HuH-7.5 (cell line): ENCODE results near the gene ATP1B3.
"Not testable (repeated sequence)": the region's sequence is repeated elsewhere in the genome, so short reads cannot be mapped to it uniquely, and the experiment has no call there.

Source experiments
- DNase-seq: peaks from one replicate; pipeline ENCODE4 v3.0.0; 2011; ENCODE audit warnings: low spot score

Gene ATP1B3

GRCh38 chr3:141876381-141876890 is at the start of gene ATP1B3:
Gene ATP1B3 (plus strand): TSS chr3:141876643. CDS start chr3:141876802, 159 bp downstream.
- DNase-seq: peak; percentile 68

DNA sequence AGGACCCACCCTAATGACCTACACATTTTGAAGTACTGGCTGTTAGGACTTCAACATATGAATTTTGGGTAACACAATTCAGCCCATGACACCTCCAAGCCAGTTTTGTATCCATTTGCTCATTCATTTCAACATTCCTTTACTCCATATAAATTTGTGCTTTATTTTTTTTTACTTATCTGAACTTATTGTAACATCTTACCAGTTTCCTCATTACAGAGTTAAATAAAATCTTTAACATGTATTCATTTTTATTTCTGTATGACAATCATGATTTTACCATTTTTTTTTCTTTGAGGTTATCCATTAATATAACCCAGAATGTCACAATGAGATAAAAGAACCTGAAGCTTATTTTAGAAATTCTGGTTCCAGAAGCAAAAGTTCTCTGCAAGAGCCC is 48.0 kb upstream of the ATP1B3 start:
- DNase-seq: no peak

DNA sequence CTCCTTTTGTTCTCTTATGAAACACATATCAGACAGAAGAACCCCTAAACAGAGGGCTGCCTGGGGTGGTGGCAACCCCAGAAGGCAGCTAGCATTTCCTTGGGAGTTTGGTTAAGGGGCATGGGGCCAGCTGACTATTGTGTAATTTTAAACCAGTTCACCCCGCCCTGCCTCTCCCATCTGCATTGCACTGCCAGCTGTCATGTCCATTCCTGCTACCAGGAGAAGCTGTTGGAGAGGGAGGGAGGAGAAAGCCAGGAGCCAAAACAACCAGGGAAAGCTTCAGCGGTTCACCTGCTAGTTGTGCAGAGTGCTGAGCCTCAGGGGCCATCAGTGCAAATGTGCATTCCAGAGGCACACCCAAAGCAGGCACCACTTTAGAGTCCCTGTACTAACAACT is 47.6 kb upstream of the ATP1B3 start:
- DNase-seq: peak; percentile 10

DNA sequence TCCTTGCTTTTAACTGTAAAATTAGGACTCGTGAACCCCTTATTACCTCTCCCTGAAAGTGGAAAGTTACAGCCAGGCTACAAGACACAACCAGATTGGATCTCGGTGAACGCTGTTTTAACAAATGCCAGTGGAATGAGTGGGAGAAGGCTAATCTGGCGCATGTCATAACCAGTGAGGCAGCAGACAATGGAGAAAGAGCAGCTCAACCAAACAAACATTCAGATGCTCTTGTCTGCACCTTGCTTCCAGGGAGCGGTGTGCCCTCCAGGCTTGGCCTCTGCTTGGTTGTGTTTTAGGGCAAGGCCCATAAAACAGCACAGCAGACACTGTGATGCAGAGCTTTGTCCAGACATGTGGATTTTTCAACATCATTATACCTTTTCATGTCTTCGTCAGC is 45.9 kb upstream of the ATP1B3 start:
- DNase-seq: no peak

- no peak for DNase-seq
Observed at GRCh38 chr3:141834292-141834691, 42.2 kb upstream of the ATP1B3 start.

GRCh38 chr3:141835557-141836229 is 40.8 kb upstream of the ATP1B3 start:
- no peak for DNase-seq

DNA sequence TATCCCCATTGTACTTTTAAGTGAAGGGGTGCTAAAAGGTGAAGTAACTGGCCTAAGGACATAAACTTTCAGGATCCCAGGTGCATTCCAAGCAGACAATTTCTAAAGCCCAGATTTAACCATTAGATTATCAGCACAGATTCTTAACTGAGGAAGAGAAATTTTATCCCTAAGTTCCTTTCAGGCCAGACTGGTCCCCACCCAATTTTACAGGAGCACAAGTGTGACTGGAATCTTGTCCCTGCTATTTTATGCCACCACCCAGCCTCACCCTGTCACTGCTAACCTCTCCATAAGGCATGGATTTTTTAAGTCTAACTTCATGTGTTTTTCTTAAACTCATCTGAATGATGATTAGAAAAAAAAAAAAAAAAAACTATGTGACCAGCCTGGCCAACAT is 37.1 kb upstream of the ATP1B3 start:
- no peak for DNase-seq

- DNase-seq: no peak
Observed at GRCh38 chr3:141840737-141841544, 35.5 kb upstream of the ATP1B3 start.

GRCh38 chr3:141844108-141844507 is 32.3 kb upstream of the ATP1B3 start:
- DNase-seq: no peak

DNA sequence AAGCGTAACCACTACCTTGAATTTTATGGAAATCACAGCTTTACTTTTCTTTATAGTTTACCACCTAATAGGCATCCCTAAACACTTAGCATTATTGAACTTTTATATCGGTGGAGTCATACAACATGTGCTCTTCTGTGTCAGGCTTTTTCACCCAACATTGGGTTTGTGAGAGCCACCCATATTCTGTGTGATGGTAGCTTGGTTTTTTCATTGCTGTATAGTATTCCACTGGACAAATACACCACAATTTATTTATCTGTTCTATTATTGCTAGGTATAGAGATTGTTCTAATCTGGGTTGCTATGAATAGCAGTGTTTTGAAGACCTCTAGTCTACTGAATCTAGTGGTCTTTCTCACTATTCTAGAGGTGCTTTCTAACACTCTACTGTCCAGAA is 31.6 kb upstream of the ATP1B3 start:
- no peak for DNase-seq

GRCh38 chr3:141845407-141846049 is 30.9 kb upstream of the ATP1B3 start:
- DNase-seq: peak; percentile 23

GRCh38 chr3:141846050-141846433 is 30.4 kb upstream of the ATP1B3 start:
- no peak for DNase-seq

DNA sequence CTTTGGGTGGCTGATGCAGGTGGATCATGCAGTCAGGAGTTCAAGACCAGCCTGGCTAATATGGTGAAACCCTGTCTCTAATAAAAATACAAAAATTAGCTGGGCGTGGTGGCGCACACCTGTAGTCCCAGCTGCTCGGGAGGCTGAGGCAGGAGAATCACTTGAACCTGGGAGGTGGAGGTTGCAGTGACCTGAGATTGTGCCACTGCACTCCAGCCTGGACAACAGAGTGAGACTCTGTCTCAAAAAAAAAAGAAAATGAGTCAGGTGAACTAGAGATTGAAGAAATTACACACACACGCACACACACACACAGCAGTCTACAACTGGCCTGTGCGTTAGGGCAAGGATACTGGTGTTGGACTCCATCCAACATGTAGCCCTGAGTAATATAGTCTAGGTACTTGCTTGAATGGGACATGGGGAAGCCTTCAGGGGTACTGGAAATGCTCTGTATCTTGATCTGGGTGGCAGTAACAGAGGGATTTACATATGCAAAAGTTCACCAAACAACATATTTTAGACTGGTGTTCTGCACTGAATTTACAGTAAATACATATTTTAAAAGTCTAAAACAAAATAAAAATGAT is 28.2 kb upstream of the ATP1B3 start:
- DNase-seq: not testable (repeated sequence)

DNA sequence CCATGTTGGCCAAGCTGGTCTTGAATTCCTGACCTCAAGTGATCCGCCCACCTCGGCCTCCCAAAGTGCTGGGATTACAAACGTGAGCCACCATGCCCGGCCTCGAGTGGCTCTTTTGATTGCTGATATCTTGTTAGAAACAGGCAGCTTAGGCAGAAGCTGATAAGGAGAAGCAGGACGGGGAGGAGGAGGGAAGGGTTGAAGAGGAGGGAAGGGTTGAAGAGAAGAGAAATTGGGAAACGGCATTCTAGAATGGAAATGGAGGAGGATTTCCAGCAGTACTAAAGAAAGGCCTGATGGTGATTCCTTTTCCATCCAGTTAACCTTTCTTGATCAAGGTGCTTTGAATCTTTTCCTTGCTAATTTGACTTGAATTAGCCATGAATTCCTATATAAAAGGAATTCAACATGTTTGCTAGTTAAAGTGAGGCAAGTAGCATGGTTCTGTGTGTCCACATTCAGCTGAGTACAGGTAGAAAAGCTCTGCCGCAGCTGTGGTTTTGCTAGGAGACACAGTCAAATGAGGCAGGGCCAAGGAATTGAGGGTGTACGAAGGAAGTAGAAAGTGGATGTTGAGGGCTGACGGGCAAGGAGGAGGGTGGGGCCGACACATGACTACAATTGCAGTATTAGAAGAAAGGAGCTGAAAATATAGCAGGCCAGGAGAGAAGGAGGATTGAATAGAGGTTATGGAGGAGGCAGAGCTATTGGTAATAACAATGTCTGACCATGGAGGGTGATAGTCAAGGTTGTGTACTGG is 27.2 kb upstream of the ATP1B3 start:
- DNase-seq: no peak

DNA sequence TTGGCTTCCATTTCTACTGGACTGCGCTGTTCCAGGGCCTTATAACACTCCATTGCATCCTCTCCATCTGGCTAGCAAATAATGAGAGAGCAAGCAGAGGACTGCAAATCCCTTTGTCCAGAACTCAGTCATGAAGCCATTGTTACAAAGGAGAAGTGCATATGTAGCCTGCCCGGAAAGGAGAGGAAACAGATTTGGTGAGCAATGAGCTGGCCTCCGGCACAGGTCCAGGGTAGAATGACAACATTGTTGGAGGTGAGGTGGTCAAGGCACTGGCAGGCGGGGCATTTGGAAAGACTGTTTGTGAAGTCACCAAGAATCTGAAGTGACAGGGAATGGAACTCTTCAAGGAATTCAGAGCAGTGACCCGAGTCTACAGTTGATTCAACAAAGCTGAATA is 25.0 kb upstream of the ATP1B3 start:
- DNase-seq: no peak

DNA sequence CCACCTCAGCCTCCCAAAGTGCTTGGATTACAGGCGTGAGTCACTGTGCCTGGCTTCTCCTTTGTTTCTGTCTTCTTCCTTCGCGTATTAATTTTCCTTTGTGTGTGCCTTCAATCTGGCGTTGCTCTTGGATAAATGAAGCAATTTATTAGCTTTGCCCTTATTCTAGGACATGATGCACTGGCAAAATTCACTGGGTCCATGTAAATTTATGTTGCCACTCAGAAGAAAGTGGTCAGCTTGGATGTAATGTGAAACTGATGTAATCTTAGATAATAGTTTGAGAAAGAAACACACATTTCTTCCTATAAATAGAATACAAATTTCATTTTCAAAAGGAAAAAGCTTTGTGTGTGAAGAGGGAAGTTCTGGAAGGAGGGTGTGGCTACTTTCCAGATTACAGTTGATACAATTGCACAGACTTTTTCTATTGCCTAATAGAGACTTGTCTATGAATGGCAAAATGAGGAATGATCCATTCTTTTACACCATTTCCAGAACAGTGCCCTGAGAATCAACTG is 23.3 kb upstream of the ATP1B3 start:
- DNase-seq: no peak

DNA sequence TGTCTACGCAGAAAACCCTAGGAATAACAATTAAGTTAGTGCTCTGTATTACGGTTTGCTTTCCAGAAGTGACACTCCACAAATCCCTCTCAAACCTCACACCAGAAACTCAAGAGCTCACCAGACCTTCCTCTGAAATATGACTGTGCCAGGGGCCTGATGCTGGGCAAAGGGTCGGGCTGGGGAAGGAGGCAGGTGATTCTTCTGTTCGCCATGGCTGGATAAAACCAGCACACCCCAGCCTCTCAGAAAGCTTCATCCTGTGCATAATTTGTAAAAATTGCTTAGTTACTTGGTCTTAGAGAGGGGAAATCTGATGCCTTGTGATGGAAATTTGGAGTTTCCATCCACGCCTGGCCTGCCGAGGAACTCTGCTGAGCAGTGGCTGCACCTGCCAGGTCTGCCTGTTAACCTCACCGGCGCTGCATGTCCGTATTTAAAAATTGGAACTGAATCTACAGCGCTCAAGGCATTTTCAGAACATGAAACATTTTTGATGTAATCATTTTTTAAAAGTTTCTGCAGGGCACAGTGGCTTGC is 22.7 kb upstream of the ATP1B3 start:
- DNase-seq: no peak

DNA sequence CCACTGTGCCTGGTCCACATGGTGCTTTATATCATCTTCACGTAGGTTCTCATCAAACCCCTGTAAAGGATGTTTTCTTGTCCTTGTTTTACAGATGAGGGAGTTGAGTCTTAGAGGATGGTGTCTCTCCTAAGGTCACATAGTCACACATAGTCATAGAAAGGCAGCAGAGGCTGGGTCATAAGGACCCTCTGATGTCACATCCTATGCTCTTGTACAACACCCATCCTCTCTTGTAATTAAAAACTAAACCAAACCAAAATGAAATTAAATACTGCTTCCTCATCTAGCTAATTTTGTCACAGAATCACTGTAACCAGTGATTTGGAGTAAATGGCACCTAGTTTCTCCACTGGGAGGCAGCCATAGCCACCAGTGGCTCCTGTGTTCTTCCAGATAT is 21.8 kb upstream of the ATP1B3 start:
- no peak for DNase-seq

DNA sequence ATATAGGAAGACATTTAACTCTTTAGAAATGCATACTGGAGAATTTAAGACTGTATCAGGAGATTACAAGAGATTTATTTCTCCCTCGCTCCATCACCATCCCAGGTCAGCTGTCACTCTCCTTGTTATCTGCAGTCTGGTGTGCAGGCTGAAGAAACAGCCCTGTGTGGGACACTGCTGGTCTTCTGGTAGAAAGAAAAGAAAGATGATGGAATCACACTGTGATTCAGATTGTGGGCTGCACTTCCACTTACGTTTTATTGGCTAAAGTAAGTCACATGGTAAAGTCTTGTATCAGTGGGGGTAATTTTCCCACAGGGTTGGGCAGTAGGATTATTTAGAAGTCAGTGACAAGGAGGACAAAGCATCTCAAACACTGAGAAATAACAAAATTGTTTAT is 18.1 kb upstream of the ATP1B3 start:
- no peak for DNase-seq

DNA sequence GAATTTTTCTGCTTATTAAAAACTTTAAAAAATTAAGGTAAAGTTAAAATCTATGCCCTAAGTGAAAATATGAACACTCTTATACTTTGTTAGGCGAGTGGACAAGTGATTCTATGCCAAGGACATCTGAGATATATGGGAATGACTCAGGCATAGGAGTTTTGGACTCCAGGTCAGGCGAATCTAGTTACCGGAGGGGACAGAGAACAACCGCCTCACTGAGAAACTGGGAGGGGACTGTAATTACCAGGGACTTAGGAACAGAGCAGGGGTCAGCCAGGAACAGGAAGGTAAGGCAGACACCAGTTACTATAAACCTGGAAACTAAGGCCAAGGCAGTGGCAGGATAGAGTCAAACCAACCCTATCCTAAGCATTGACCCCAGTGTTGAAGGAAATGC is 16.8 kb upstream of the ATP1B3 start:
- no peak for DNase-seq

- no peak for DNase-seq
Observed at GRCh38 chr3:141860086-141860669, 16.3 kb upstream of the ATP1B3 start.
